ENCODE data around the gene ARSI. TPM values are rescaled to one million over a fixed set of nuclear protein-coding genes. Genes with fewer than 3 reads are reported as not detected.

ARSI gene
- total RNA-seq, 3 donors from 2014 or later = 0.48 to 1.3 (median 0.98) TPM

DNA sequence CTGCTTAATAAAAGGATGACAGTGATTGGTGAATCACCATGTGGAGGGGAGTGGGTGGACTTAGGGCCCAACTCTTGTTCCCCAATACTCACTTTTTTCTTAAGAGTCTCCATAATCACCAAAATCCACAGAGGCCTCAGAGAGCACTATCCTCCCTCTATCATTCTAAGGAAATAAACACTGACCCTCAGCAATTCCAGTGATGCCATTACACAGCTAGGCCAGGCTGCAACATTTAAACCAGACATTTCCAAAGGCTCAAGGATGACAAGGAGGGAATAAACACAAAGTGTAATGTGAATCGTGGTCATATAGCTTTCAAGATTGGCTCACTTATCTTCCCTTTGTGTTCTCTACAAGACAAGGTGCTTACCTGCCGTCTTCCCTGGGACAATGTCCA is 2.4 kb upstream of the ARSI start:
- no peaks in the 10 kb centered on the region for H3K36me3 ChIP-seq
- no peaks in the 10 kb centered on the region for H3K4me1 ChIP-seq
- intact Hi-C loops (cut with DNase I; ENCODE audit: low total_unique reads) = no loop called here
- no peak overlapping the region for H3K4me3 ChIP-seq
- H3K27me3 ChIP-seq = peaks cover 0 to 9% of the 10 kb centered on the region in 2 donors
- no peaks in the 10 kb centered on the region for H3K9me3 ChIP-seq
- TF ChIP-seq POLR2AphosphoS5 (IDR thresholded peaks at IDR 0.05) = no peak
- TF ChIP-seq, protein P1, sequence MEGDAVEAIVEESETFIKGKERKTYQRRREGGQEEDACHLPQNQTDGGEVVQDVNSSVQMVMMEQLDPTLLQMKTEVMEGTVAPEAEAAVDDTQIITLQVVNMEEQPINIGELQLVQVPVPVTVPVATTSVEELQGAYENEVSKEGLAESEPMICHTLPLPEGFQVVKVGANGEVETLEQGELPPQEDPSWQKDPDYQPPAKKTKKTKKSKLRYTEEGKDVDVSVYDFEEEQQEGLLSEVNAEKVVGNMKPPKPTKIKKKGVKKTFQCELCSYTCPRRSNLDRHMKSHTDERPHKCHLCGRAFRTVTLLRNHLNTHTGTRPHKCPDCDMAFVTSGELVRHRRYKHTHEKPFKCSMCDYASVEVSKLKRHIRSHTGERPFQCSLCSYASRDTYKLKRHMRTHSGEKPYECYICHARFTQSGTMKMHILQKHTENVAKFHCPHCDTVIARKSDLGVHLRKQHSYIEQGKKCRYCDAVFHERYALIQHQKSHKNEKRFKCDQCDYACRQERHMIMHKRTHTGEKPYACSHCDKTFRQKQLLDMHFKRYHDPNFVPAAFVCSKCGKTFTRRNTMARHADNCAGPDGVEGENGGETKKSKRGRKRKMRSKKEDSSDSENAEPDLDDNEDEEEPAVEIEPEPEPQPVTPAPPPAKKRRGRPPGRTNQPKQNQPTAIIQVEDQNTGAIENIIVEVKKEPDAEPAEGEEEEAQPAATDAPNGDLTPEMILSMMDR (IDR thresholded peaks at IDR 0.05) = no peak
- no peak for TF ChIP-seq POLR2A (IDR thresholded peaks at IDR 0.05)
- DNase-seq (ENCODE audit: low spot score in 2 of 2) = no peak
- no peak overlapping the region for H3K27ac ChIP-seq

DNA sequence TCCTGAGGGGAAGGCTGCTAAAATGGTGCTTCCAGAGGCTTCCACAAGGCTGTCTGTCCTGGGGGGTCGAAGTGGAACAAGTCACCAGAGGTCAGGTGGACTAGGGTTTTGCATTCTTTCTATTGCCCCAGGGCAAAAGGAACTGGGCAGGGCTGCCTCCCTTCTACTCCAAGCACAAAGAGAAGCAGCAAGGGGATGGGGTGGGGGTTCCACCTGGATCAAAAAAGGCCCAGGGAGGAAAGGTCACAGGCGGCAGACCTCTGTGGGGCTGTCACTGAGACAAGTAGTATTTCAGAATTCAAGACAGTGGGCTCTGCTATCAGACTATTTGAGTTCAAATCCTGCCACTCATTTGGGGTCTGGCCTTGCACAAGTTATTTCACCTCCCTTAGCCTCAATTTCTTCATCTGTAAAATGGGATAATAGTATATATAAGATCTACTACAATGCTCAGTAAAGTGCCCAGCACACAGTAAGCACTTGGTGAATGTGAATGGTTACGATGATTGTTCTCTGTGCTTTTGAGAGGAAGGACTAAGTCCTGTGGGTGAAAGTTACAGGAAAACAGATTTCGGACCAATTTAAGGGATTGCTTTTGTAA is 1.9 kb upstream of the ARSI start:
- H3K27me3 ChIP-seq = peaks cover 0 to 9% of the 10 kb centered on the region in 2 donors
- no peak overlapping the region for H3K27ac ChIP-seq
- TF ChIP-seq, protein P1 (IDR thresholded peaks at IDR 0.05) = no peak
- TF ChIP-seq POLR2AphosphoS5 (IDR thresholded peaks at IDR 0.05) = no peak
- no peak for TF ChIP-seq POLR2A (IDR thresholded peaks at IDR 0.05)
- H3K4me3 ChIP-seq = no peak overlapping the region
- no peak for DNase-seq (ENCODE audit: low spot score in 2 of 2)
- no peaks in the 10 kb centered on the region for H3K9me3 ChIP-seq
- intact Hi-C loops (cut with DNase I; ENCODE audit: low total_unique reads) = no loop called here
- no peaks in the 10 kb centered on the region for H3K4me1 ChIP-seq
- H3K36me3 ChIP-seq = no peaks in the 10 kb centered on the region

DNA sequence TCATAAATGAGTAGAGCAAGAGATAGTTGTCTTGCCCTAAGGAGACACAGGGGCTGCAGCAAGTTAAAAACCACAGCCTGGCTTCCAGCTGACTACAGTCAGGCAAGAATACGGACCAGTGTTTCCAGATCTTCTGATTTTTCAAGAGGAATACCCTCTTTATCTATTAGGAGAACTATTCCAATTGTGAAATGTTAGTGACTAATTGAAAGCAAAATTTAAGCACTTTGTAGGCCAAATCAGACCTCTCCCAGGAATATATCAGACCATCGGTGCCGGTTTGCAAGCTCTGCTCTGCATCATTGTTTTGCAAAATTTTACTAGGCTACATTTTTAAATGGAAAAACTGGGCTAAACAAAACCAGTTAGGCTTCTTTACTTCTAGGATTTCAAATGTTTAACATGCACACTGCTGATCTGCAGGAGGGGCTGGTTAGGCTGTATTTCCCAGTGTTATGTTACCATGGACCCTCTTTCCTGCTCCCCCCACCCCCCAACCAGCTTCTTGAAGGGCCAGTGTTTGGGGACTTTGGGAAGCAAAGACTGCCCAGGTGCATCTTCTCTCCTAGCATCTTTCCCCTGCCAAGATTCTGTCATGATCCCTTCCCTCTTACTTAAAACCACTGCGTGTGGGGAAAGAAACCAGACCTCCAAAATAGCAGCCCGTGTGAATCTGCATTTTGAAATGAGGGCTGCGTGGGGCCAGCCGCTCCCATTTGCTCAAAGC is 1.1 kb upstream of the ARSI start:
- intact Hi-C loops (cut with DNase I; ENCODE audit: low total_unique reads) = no loop called here
- H3K4me3 ChIP-seq = no peak overlapping the region
- H3K27me3 ChIP-seq = peaks cover 0 to 9% of the 10 kb centered on the region in 2 donors
- H3K36me3 ChIP-seq = no peaks in the 10 kb centered on the region
- no peak overlapping the region for H3K27ac ChIP-seq
- no peak for DNase-seq (ENCODE audit: low spot score in 2 of 2)
- H3K9me3 ChIP-seq = no peaks in the 10 kb centered on the region
- no peaks in the 10 kb centered on the region for H3K4me1 ChIP-seq
- TF ChIP-seq, protein P1 (IDR thresholded peaks at IDR 0.05) = no peak
- TF ChIP-seq POLR2AphosphoS5 (IDR thresholded peaks at IDR 0.05) (no peak), POLR2A (IDR thresholded peaks at IDR 0.05) (no peak)

DNA sequence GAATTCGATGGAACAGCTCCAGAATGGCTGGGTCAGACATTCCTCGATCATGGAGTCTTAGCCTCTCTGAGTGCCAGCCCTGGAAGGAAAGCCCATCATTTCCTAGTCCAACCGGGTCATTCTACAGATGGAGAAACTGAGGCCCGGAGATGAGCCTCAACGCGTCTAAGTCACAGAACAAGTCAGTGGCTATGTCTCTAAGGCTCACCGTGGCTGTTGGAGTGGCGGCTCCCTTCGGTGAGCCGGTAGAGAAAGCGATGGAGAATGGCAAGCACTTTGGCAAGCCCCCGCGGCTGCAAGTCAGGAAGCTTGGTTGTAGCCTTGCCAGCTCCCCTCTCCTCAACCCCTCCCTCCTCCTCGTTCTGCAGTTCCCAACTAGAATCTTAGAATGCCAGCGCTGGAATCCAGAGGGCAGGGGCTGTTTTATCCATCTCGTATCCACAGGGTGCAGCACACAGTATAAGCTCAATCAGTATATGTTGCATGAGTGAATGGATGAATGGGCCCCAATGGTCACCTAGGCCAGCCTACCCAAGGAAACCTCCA is 438 bp upstream of the ARSI start:
- intact Hi-C loops (cut with DNase I; ENCODE audit: low total_unique reads) = no loop called here
- no peaks in the 10 kb centered on the region for H3K4me1 ChIP-seq
- no peak for DNase-seq (ENCODE audit: low spot score in 2 of 2)
- H3K9me3 ChIP-seq = no peaks in the 10 kb centered on the region
- TF ChIP-seq, protein P1 (IDR thresholded peaks at IDR 0.05) = no peak
- TF ChIP-seq POLR2AphosphoS5 (IDR thresholded peaks at IDR 0.05) (no peak), POLR2A (IDR thresholded peaks at IDR 0.05) (no peak)
- H3K36me3 ChIP-seq = no peaks in the 10 kb centered on the region
- peak overlapping the region in 2 of 3 donors; percentile 52 to 64 for H3K4me3 ChIP-seq
- peaks cover 0 to 9% of the 10 kb centered on the region in 2 donors for H3K27me3 ChIP-seq
- peak overlapping the region; percentile 26 to 41 for H3K27ac ChIP-seq

DNA sequence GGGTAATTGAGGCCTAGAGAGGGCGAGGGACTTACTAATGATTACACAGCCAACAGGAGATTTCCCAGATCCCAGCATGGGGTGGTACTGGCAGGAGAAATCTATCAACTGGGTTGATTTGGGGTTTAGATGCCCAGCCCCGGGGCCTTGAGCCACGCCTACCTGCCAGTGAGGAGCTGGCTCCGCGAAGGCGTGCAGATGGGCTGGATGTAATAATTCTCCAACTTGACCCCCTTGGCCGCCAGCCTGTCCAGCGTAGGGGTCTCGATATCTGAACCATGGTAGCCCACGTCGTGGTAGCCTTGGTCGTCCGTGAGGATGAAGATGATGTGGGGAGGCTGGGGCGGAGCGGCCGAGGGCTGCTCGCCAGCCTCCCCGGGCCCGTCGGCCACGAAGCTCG is 804 bp downstream of the ARSI start:
- H3K4me1 ChIP-seq = no peaks in the 10 kb centered on the region
- H3K4me3 ChIP-seq = peak overlapping the region; percentile 26 to 64 (median 52)

More for the DNA sequence above, 804 bp downstream of the ARSI start:
- Histone ChIP-seq H3K27me3 (peaks cover 0 to 9% of the 10 kb centered on the region in 2 donors), H3K36me3 (no peaks in the 10 kb centered on the region), H3K27ac (peak overlapping the region in 1 of 2 donors; percentile 4), H3K9me3 (no peaks in the 10 kb centered on the region)
- intact Hi-C loops (cut with DNase I; ENCODE audit: low total_unique reads) = no loop called here
- no peak for DNase-seq (ENCODE audit: low spot score in 2 of 2)
- TF ChIP-seq POLR2A (IDR thresholded peaks at IDR 0.05) (no peak), POLR2AphosphoS5 (IDR thresholded peaks at IDR 0.05) (no peak)
- TF ChIP-seq, protein P1 (IDR thresholded peaks at IDR 0.05) = no peak
